HG02763 (cell line): Measurements from ENCODE around the gene SPOCK1.

Experiments used
- ATAC-seq: cut with Tn5 transposase; IDR thresholded peaks from one replicate; pipeline ENCODE4 v1.9.1; 2021; ENCODE audit warnings: mild to moderate bottlenecking, moderate library complexity; ENCODE audit not compliant: unreplicated experiment

The SPOCK1 gene

DNA sequence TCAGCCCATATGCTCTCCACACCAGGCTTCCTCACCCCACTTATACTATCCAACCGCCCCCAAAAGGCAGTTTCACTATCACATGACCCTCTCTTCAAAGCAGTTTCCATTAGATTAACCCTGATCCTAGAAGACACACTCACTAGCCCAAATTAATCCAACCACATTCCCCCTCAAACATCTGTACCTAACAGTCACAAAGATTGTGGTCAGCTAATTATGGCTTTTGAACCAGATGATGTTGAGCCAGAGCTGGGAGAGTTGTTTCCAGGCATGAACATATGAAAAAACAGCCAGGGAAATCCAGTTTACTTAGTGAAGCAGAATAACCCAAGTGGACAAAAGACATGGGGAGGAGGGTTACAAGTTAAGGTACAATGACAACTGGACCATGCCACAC lies 131.2 kb downstream of the SPOCK1 start:
- no peak for ATAC-seq

DNA sequence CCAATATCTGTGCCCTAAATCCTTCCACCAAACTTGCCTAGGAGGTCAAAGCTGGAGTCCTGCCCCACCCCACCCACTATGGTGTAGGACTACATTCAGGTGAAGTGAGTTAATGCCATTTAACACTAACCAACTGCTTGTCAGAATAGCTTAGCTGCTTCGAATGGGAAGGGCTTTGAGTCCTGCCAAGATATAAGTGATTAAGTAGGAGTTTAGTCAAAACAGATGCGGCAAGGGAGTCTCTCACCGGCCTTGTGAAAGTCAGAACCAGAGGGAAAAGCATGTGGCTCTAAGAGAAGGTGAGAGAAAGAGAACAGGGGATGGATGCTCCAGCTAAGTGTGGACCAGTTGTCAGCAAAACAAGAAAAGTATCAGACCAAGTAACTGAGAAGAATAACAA lies 132.6 kb downstream of the SPOCK1 start:
- ATAC-seq: no peak

DNA sequence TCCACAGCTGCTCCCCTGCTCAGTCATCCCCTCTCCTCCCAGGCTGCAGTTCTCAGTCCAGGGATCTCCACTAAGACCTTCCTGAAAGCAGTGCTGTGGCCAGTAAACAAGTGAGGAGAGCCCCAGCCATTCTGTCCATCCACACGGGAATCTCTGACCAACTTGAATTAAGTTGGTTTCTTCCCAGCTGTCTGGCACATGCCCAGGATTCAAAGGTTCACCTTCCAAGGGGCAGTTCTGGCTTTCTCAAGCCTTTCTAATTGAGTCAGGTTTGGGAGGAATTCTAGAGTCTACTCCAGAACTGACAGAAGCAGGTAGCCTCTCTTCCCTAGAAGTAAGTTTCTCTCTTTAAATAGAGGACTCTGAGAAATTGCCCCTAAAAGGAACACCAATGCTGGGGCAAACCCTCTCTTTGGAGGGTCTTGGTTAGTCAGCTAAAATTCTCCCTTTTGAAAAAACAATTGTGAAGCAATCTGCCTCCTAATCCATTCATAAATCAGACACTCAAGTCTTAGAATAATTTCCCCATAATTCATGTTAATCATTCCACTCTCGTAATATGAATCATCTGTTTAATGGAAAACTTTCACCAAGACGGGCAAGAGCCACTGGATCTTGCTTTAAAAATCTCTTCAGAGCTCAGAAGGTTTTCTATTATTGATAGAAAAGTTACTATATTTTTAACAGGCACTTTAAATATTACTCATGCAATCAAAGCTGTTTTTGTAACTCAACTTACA lies 133.8 kb downstream of the SPOCK1 start:
- no peak for ATAC-seq

DNA sequence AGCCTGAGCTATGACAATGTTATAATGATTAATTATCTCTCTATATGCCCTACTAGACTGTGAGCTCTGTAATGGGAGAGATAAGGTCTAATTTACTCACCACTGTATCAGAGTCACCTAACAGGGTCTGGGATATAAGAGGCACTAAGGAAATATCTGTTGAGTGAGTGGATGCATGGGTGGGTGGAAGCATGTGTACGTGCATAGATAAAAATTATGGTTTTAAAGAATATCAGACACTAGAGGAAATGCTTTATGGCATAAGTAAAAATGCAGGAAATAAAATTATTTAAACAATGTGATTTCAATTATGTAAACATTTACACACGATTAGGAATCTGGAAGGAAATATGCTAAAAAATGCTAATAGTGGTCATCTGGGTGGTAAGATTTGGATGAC lies 137.8 kb downstream of the SPOCK1 start:
- no peak for ATAC-seq

DNA sequence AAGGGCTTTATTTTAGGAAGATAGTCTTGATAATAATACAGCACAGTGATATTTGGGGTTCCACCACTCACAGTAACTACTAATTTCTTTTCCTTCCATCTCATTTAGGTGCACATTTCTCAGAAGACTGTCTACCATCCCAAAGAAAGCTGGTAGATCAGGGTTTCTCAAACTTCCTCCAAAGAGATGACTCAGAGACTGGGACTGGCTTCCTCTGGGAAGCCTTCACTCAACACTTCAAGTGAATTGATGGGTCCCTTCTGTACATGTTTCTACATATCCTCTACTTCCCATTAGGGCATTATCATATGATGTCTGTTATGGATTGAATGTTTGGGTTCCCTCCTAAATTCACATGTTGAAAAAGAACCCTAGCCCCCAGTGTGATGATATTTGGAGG lies 138.5 kb downstream of the SPOCK1 start:
- ATAC-seq: no peak

DNA sequence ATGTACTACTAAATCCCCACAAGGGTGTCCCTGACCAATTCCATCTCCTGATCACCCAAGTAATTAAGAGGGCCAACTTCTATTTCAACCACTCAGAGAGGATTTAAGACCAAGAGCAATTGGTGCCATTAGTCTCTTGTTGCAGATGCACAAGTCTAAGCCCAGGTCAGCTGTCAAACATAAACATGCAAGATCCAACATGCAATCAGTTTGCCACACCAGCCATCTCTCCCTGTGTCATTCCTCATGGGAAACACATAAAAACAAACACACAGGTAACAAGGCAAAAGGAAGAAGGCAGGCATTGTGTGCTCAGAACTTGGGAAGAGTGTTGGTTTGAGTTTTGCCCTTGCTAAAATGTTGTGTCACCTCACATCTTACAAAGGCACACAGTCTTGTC lies 139.2 kb downstream of the SPOCK1 start:
- no peak for ATAC-seq

DNA sequence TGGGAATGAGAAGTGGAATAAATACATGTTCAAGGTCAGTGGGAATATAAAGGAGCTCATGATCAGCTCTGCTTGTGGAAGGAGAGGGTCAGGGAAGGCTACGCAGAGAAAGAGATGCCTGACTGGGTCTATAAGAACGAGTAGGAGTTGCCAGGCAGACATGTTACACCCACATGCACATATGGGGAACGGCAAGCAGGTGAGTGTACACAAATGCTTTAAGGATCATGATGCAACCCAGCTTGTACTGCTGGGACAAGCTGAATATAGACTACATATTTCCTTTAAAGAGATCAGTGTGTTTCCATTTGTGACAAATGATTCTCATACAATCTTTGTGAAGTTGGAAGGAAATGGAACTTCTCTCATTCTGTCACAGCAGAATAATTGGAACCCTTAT lies 141.7 kb downstream of the SPOCK1 start:
- ATAC-seq: no peak

DNA sequence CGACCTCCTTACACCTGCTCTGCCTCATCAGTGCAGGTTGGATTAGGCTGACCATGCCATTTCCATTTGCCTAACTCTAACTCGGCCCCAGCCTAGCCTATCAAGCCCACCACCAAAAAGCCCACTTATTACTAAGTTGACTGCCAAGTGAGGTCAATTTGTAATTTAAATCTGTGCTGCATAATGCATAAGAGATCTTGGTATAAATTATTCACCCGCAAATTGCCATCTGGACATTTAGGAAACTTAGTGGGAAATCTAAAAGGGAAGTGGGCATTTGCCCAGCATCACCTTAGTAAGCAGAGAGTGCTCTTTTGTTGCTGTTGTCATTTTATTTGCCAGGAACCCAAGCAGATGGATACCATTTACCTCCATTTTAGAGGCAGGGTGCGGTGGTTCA lies 143.0 kb downstream of the SPOCK1 start:
- no peak for ATAC-seq

DNA sequence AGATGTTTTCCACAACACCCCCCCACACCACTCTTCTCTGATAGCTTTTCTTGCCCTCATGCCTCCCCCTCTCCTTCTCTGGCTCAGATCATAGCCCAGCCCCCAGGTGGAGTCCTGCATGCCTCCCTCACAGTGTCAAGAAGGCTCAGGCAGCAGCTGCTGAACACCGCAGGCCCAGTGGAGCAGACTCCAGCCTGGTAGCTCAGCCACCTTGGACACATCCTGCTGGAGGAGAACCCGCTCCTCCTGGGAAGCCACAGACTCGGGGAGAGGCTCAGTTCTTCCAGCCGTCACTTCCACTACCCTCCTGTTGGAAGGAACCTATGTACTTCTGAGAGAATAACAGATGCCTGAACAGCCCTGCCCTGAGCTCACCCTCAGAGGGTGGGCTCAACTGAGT lies 143.4 kb downstream of the SPOCK1 start:
- ATAC-seq: no peak

DNA sequence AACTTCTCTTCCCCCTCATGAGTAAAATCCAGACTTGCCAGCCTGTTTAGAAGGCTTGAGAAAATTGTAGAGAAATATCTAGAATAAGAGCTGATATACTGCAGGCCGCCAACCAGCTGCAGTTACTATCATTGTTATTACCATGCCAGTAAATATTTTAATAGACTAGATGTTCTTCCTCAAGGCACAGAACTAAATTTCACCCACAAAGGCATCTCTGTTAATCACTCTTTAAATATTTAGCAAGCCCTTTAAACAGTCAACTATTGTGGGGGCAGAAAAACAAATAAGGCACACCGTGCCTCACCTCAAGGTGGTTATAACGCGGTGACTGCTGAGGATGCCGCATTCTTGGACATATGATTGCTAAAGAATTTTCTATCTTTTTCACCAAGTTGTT lies 147.0 kb downstream of the SPOCK1 start:
- no peak for ATAC-seq

DNA sequence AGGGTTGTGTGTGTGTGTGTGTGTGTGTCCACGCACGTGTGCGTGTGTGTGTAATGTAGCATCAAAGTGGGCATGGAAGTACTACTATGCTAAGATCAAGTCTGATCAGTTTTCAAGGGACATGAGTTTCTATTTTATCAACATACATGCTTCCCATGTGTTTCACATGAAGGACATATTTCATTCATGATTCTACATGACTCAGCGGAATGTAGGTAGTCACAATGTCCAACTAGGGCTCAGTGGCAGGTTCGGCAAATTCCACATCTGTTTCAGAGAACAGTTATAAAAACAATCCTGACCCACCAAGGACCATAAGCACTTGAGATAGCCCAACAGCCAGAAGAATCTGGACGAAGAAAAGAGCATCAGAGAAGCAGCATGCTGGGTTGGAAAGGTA lies 148.3 kb downstream of the SPOCK1 start:
- no peak for ATAC-seq

DNA sequence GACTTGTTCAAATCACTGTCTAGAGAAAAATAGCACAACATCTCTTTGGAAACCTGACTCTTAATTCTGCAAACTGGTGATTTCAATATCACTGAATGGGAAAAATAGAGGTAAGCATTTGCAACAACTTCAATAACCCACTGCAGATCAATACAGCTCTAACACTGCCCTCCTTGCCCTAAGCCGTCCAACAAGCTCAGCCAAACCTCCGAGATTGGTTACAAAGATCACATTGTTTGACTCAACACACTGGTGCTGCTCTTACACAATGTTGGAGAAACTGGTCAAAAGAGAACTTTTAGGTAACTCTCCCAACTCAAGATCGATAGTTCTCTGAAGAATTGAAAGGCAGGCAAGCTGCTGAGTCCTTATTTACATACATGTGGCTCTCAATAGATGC lies 150.4 kb downstream of the SPOCK1 start:
- no peak for ATAC-seq

DNA sequence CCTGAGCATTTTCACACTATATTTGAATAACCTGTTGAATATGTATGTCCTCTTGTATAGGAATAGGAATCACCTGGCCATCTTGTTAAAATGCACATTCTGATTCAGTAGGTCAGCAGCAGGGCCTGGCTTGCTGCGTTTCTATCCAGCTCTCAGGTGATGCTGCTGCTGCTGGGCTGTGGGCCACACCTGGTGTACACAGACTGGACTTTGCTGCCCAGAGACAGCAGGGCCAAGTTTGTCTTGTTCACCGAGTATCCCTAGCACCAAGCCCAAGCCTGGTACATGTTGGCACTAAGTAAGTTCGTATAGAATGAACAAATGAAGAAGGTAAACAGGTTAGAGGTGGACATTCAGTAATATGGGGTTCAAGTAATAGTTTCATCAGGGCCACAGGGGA lies 151.3 kb downstream of the SPOCK1 start:
- ATAC-seq: no peak

DNA sequence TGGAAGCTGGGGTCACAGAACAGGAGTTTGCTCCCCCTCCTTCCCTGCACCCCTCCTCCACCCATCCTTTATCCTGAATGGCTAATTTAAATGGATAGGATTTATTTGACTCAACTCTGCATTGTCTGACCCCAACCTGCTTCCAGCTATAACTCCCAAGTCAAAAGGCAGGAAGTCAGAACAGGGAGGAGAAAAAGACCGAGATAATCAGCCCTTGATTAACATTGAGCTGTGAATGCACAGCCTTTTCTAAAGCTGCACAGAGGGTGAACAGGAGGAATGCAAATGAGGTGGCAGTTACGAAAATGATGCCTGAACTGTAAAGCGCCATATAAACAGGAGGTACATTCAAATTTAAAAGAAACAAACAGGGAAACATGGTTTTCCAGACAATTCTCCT lies 152.8 kb downstream of the SPOCK1 start:
- no peak for ATAC-seq

DNA sequence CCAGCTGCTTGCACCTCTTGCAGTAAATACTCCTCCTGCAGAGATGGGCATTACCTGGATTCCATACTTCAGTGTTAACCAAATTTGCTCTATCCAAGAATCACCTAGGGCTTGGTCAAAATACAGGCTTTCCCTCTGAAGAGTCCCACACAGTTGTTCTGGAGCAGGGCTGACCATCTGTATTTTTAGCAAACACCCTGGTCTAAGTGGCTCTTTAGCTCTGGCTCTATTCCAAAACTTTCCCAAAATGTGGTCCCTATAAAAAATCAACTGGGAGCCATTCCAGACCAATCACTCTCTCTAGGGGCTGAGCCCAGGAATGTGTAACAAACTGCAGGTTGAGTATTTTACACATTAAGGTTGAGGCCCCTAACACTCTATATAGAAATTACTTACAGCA lies 153.7 kb downstream of the SPOCK1 start:
- no peak for ATAC-seq

DNA sequence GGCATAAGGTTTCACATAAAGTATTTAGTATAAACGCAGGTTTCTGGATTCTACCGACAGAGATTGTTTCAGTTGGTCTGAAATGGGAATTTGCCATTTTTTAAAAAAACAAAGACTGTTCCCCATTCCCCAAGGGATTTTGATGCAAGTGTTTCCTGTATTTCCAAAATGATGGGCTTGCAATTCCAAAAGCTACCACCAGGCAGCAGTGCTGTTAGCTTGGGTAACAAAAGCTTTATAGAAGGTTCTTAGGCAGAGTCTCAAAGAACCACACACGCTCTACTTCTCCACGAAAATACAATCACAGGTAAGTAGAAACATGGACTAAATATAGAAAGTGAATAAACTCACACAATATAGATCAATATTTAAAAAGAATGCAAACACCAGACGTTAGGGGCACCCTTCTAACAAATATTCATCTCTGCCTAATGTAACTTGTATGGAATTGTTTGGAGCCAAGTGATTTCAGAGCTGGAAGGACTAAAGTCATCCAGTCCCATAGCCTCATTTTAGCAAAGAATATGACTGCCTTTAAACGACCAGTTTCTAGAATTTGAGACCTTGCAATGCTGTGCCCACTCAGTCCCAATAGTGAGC lies 154.3 kb downstream of the SPOCK1 start:
- no peak for ATAC-seq

DNA sequence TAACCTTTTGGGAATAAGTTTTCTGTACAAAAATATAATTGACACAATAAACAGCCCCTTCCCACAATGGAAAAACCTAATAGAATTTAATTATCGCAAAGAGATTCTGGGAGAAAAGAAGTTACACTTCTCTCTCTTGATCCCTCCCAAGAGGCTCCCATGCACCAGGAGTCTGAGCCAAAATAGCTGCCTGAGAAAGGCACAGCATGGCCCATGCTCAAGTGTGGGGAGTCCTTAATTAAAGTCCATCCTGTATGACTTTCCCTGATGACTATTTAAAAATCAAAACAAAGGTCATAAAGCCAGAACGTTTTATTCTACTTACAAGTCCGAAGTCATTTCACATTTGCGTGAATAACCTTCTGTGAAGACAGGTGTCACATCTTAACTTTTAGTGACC lies 155.1 kb downstream of the SPOCK1 start:
- no peak for ATAC-seq

DNA sequence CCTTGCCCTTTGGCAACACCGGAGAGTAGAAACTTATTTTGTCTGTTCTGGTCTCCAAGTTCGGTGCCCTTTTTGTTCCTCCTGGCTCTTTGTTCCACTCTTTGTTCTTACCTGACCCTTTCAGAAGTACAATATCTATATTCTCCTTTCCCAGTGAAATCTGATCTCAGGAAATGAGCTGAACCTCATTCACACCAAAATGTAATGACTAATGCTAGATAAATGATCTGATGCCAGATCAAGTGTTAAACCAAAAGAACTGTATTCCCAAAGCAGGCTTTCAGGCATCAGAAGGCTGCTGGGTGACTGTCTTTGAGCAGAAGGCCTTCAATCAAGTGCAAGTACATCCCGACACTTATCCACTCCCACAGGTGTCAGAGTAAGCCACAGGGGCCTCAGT lies 156.4 kb downstream of the SPOCK1 start:
- no peak for ATAC-seq

DNA sequence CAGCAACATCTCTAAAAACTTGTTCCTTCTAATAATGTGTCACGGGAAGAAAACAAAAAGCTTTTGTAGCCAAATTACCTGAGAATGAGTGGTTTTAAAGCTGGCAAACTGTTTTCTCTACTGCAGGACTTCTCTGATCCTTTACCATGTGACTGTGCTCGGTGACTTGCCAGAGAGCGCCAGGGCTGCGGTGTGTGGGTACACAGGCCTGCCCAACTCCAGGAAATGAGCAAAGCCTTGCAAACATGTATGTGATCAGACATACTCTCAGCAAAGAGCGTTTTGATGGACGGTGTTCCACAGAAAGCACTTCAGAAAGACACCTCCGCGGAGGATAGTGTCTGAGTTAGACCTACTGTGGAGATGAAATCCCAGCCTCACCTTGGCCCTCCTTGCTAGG lies 157.3 kb downstream of the SPOCK1 start:
- ATAC-seq: no peak

DNA sequence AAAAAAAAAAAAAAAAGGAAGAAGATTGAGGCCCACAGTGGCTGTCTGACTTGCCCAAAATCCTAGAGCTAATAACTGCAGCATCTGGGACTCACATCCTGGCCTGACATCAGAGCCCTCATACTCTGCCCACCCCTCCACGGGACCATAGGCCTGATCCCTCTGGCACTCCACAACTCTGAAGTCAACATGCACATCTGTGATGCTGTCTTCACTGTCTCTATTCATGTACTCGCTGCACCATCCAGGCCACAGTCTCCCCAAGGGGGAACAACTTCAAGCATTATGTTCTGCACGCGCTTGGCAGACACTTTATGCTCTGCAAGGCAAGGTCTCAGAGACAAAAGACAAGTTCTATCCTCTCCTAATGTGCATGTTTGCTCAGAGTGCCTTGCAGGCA lies 158.2 kb downstream of the SPOCK1 start:
- no peak for ATAC-seq

DNA sequence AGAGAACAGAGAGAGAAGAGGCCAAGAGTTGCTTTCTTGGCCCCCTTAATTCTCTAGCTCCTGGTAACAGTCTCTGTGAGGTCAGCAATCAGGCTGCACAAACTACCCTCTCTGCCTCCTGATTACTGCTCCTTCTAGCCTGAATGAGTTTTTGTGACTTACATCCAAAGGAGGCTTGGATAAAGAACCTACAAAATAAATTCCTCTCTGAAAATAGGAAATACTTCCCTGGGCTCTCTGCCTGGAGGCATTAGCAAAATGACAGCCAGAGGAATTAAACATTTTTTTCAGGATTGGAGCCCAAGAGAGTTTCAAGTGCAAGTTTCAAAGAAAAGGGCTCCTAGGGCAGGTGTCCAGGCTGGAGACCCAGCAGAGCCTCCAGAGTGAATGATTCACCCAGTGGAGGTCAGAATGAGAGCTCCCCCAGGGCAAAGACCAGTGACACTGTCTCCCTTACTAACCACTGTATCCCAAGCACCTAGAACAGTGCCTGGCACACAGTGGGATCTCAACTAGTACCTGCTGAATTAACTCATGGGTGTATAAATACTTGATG lies 162.5 kb downstream of the SPOCK1 start:
- ATAC-seq: no peak

DNA sequence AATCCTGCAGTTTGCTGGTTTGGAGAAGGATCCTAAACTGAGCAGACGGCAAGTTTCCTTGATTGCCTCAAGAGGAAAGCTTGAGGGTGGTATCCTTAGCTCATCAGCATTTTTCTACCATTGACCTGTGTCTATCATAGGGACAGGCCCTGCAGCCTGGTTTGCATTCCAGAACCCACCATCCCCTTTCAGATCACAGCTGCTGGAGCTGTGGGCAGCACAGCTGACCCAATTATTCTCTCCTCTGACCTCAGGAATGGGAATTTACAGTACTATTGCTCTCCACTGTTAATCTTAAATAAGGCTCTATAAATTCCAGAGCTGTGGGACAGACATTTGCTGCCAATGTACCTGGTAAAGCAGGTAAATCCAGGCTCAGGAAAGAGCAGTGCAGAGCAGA lies 163.0 kb downstream of the SPOCK1 start:
- no peak for ATAC-seq

DNA sequence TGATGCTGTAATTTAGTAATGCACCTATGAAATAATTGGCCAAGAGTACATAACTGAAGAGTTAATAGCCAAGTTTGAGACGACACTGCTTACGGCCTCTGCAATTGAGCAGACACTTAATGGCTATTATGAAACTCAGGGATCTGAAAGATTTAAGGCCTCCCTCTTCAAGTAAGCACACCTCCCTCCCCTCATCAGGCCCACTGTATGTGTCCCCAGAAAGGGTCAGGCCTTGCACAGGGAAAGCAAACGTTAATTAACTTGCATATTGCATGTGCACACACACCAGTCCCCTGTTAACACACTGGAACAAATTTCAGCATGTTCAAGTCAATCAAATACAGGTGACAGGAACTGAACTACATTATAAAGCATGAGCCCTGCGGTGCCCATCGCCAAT lies 163.6 kb downstream of the SPOCK1 start:
- no peak for ATAC-seq
